ENCODE measurements around the gene PLA2G3. TPM values are rescaled to one million over a fixed set of nuclear protein-coding genes. Genes with fewer than 3 reads are reported as not detected.

The PLA2G3 gene
- total and polyA plus RNA-seq, 2 of the 8 experiments (the other 6 are each of a cell fraction or from before 2014, with no cell fraction given), result 18.1 to 25.9 TPM

- Histone ChIP-seq H3K9ac (replicated peaks in 1 of 4; ENCODE audit: extremely low read depth in 1 of 4, low read depth in 3 of 4, low read length in 3 of 4) (no peak overlapping the region), H3K4me3 (ENCODE audit: extremely low read depth in 1 of 4, insufficient read depth in 2 of 4, low read depth in 3 of 4, low read length in 4 of 4) (no peak overlapping the region), H2BK5ac (ENCODE audit: low read depth, low read length) (no peak overlapping the region), H4K5ac (ENCODE audit: insufficient read length, low read depth, low read length) (no peak overlapping the region), H4K91ac (replicated peaks; ENCODE audit: insufficient read length, low read length) (no peak overlapping the region), H2AK5ac (ENCODE audit: low read depth, low read length) (no peak overlapping the region), H3K4me2 (ENCODE audit: insufficient read depth in 1 of 2, low read depth in 2 of 2, low read length in 2 of 2) (no peak overlapping the region), H4K20me1 (replicated peaks in 1 of 2; ENCODE audit: control insufficient read depth in 1 of 2, insufficient read depth in 2 of 2, low read length in 2 of 2) (no peaks in the 10 kb centered on the region), H3K4ac (replicated peaks; ENCODE audit: insufficient read length, low read depth, low read length) (no peak overlapping the region), H2BK12ac (ENCODE audit: low read depth, low read length) (no peak overlapping the region), H2AFZ (ENCODE audit: low read length) (no peak overlapping the region), H3K23me2 (ENCODE audit: low read depth, low read length) (no peaks in the 10 kb centered on the region), H3K27ac (ENCODE audit: low read depth, low read length) (no peak overlapping the region), H3K79me2 (ENCODE audit: control insufficient read depth in 1 of 2, insufficient read depth in 2 of 2, low read length in 2 of 2) (no peaks in the 10 kb centered on the region), H2BK120ac (replicated peaks; ENCODE audit: low read depth, low read length) (no peak overlapping the region), H3K36me3 (ENCODE audit: control insufficient read depth in 2 of 4, insufficient read depth in 4 of 4, low read length in 3 of 4) (no peaks in the 10 kb centered on the region), H3K56ac (replicated peaks; ENCODE audit: insufficient read length, low read depth, low read length) (no peak overlapping the region), H3K18ac (ENCODE audit: extremely low read depth, low read length) (no peak overlapping the region), H3K14ac (ENCODE audit: insufficient read length) (no peak overlapping the region), H3K23ac (ENCODE audit: insufficient read length) (no peak overlapping the region), H3K9me3 (ENCODE audit: insufficient read depth in 2 of 2, low read depth in 1 of 2, low read length in 1 of 2) (no peaks in the 10 kb centered on the region), H3K27me3 (replicated peaks in 1 of 4; ENCODE audit: control insufficient read depth in 3 of 4, extremely low read depth in 1 of 4, insufficient read depth in 3 of 4, low read length in 3 of 4) (peaks cover 0 to 25% (median 7%) of the 10 kb centered on the region in 4 experiments; a peak in 6 of 7 replicates), H2BK20ac (ENCODE audit: low read length) (no peak overlapping the region), H4K8ac (ENCODE audit: extremely low read depth, insufficient read depth, low read length) (no peak overlapping the region), H2BK15ac (ENCODE audit: low read length) (no peak overlapping the region), H3K4me1 (replicated peaks in 1 of 4; ENCODE audit: control insufficient read depth in 3 of 4, insufficient read depth in 4 of 4, low read length in 3 of 4) (no peaks in the 10 kb centered on the region), H3K79me1 (ENCODE audit: low read depth, low read length) (no peaks in the 10 kb centered on the region)
- FAIRE-seq, result no peak
- ChIA-PET CTCF (ENCODE audit: partially characterized antibody) (interaction anchor here (0.8 to 1.0 kb wide), 3 partner anchors 72 to 235 kb away, joined by 3 to 4 read pairs (median 4); no protein-coding TSS in a partner anchor), POLR2A (ENCODE audit: partially characterized antibody) (interaction anchor here (0.9 kb wide), 1 partner anchor 187 kb away, joined by 3 read pairs; the partner anchor contains the start of gene MORC2)
- WGBS, 2 experiments (ENCODE audit: extremely low coverage in 1 of 2, insufficient coverage in 1 of 2, insufficient read length in 1 of 2, insufficient replicate concordance in 2 of 2, low coverage in 1 of 2, low lambda C conversion rate in 2 of 2, missing lambda C conversion rate in 1 of 2), result 77% methylated on average over 1 of the region's 1 CpG; no CpG with 5 or more reads in 1 of the 2 experiments
- DNase-seq (ENCODE audit: low read depth in 1 of 2, low spot score in 2 of 2), result no peak
- TF ChIP-seq PHF8 (conservative IDR thresholded peaks at IDR 0.05; ENCODE audit: low read depth, low read length) (no peak), SP4 (IDR thresholded peaks at IDR 0.05; ENCODE audit: low read length) (no peak), RBBP5 (IDR thresholded peaks at IDR 0.05; ENCODE audit: borderline replicate concordance, low read depth, low read length) (no peak), MAFK (IDR thresholded peaks at IDR 0.05; ENCODE audit: low read depth, low read length) (no peak), NRF1 (IDR thresholded peaks at IDR 0.05; ENCODE audit: low read depth, low read length) (no peak), KDM5A (IDR thresholded peaks at IDR 0.05; ENCODE audit: low read length) (no peak), TAF7 (optimal IDR thresholded peaks at IDR 0.05; ENCODE audit: borderline replicate concordance, low read depth, low read length) (no peak), SIRT6 (IDR thresholded peaks at IDR 0.05; ENCODE audit: low read length) (no peak), ATF2 (IDR thresholded peaks at IDR 0.05; ENCODE audit: low read length) (no peak), FOSL1 (IDR thresholded peaks at IDR 0.05; ENCODE audit: insufficient read depth, low read depth, low read length) (no peak), CBX5 (IDR thresholded peaks at IDR 0.05; ENCODE audit: low read depth, low read length) (no peak), POLR2A (IDR thresholded peaks at IDR 0.05; ENCODE audit: control extremely low read depth in 1 of 2, low read depth in 2 of 2, low read length in 2 of 2) (no peak)
Measured at GRCh38 chr22:31154975-31155374, 14.7 kb upstream of the PLA2G3 start.

Measured in H1 (cell line).